AG04450 (cell line): Measurements from ENCODE around the gene NDUFS6. TPM values are rescaled to one million over a fixed set of nuclear protein-coding genes. Genes with fewer than 3 reads are reported as not detected.

Experiments used
- CTCF ChIA-PET: fragments of 300-600, 350-600 bp; formaldehyde crosslinking; extraction: SDS; loops from one replicate; lab custom pipeline; 2022; ENCODE audit warnings: antibody characterized with exemption, inconsistent platforms; lab: Charles Lee
- POLR2A ChIA-PET: fragments of 350-600 bp; formaldehyde crosslinking; extraction: SDS; loops from one replicate; lab custom pipeline; 2021; ENCODE audit warnings: antibody characterized with exemption, inconsistent platforms; lab: Yijun Ruan, JAX
- DNase-seq: peaks from one replicate; pipeline ENCODE4 v3.0.0-alpha.2; 2011; ENCODE audit warnings: low read depth, low spot score
- H3K27ac ChIP-seq: one replicate; pipeline ENCODE4 v1.5.1; 2012; ENCODE audit warnings: low read depth, low read length, control low read depth
- H3K27me3 ChIP-seq: one replicate; pipeline ENCODE4 v1.6.0; 2012; ENCODE audit warnings: low read length; ENCODE audit not compliant: control insufficient read depth, insufficient read depth
- H3K4me3 ChIP-seq: 2 replicates; pipeline ENCODE4 v1.5.1; 2011; ENCODE audit warnings: mild to moderate bottlenecking, low read depth, low read length, control low read depth
- H3K9me3 ChIP-seq: 2 replicates; pipeline ENCODE4 v1.5.1; 2012; ENCODE audit warnings: low read length; ENCODE audit not compliant: control insufficient read depth, insufficient read depth
- polyA plus RNA-seq: library from polyadenylated mRNA; depleted of rRNA; stranded (reverse); fragments of >200 nt; gene quantifications from 2 replicates; pipeline ENCODE4 v1.2.3, GENCODE V29; 2011
- TF ChIP-seq, protein P1 (sequence below): IDR thresholded peaks from 2 replicates; pipeline ENCODE4 v1.5.1; 2011; ENCODE audit warnings: low read depth, low read length, control low read depth, inconsistent platforms

NDUFS6 gene
- polyA plus RNA-seq, 1 experiment = 51.8 TPM

DNA sequence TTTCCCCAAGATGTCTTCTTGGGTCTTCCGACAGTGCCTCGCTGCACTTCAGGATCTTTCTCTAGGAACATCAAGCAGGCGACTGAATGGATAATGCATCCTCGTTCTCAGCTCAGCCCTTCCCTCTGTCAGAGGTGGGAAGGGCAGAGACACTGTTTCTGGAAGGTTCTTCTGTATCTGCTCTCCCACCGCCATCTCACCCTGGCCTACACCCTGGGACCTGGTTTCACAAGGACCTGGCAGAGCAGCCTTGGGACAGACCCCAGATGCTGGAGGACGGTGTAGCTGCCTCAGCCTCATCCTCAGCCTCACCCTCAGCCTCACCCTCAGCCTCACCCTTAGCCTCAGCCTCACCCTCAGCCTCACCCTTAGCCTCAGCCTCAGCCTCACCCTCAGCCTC, 20.1 kb upstream of the NDUFS6 start:
- Histone ChIP-seq H3K27ac (no peak overlapping the region), H3K27me3 (peaks cover 3% of the 10 kb centered on the region), H3K4me3 (no peak overlapping the region), H3K9me3 (no peaks in the 10 kb centered on the region; the same call in 1 of the 2 replicates)
- TF ChIP-seq, protein P1, sequence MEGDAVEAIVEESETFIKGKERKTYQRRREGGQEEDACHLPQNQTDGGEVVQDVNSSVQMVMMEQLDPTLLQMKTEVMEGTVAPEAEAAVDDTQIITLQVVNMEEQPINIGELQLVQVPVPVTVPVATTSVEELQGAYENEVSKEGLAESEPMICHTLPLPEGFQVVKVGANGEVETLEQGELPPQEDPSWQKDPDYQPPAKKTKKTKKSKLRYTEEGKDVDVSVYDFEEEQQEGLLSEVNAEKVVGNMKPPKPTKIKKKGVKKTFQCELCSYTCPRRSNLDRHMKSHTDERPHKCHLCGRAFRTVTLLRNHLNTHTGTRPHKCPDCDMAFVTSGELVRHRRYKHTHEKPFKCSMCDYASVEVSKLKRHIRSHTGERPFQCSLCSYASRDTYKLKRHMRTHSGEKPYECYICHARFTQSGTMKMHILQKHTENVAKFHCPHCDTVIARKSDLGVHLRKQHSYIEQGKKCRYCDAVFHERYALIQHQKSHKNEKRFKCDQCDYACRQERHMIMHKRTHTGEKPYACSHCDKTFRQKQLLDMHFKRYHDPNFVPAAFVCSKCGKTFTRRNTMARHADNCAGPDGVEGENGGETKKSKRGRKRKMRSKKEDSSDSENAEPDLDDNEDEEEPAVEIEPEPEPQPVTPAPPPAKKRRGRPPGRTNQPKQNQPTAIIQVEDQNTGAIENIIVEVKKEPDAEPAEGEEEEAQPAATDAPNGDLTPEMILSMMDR = no peak
- DNase-seq = no peak
- CTCF ChIA-PET = no interaction called here
- POLR2A ChIA-PET = no interaction called here

DNA sequence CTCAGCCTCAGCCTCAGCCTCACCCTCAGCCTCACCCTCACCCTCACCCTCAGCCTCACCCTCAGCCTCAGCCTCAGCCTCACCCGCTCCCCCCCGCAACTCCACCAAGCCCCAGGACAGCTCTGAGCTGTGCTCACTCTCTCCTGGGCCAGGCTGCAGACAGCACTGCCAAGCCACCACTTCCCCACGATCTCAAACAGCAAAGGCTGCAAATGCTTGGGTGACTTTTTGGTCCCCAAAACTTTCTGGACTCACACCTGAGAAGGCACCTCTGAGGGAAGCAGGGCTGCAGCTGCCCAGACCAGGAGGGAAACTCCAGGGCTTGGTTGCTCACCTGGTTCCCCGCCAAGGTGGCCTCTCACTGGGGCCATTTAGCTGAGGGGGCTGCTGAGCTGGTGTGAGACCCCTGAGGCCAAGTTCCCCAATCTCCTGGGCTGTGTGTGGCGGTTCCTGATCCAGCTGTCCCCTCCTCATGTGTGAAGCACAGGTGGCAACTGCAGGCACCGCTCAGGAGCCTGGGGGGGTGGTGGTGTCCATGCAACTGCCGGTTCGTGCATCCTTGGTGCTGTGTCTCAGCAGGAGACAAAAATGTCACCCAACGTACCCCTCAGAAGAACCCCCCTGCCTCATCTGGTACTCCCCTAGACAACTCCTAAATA, 19.4 kb upstream of the NDUFS6 start:
- H3K4me3 ChIP-seq = no peak overlapping the region
- DNase-seq = no peak
- ChIA-PET POLR2A (no interaction called here), CTCF (no interaction called here)
- peaks cover 3% of the 10 kb centered on the region for H3K27me3 ChIP-seq
- TF ChIP-seq, protein P1 = no peak
- no peaks in the 10 kb centered on the region; the same call in 1 of the 2 replicates for H3K9me3 ChIP-seq
- no peak overlapping the region for H3K27ac ChIP-seq

DNA sequence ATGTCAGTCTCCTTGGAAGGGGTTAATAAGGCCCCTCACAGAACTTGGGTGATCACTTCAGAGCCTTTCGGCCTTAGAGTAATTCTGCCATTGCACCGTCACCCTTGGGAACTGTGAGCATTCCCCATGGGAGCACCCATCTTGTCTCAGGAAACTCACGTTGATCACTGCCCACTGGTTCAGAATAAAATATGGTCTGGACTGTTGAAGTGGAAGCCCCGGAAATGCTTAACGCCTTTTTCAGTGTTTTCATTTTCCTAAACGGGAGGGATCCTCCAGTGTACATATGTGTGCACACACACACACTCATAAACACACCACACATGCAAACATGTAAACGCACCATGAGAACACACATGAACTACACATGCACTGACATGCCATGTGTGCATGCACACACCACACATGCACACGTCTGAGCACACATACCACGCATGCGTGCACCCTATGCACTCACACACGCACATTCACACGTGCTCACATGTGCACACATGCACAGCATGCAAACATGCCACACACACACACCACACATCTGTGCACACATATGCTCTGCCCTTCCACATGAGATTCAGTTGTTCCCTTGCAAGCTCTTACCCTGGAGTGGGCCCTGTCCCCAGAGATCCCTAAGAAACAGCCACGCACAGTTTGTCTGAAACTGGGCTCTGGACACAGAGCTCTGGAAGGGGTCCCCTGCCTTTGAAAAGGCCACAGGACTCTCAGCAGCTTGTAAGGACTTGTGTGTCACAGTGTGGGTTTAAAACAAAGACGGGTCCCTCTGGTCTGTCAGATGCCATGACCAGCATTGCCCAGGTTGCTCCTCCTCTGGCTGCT, 18.6 kb upstream of the NDUFS6 start:
- DNase-seq = no peak
- Histone ChIP-seq H3K9me3 (no peaks in the 10 kb centered on the region; the same call in 1 of the 2 replicates), H3K27ac (no peak overlapping the region), H3K27me3 (no peaks in the 10 kb centered on the region), H3K4me3 (no peak overlapping the region)
- POLR2A ChIA-PET = no interaction called here
- CTCF ChIA-PET = no interaction called here
- TF ChIP-seq, protein P1 = no peak

DNA sequence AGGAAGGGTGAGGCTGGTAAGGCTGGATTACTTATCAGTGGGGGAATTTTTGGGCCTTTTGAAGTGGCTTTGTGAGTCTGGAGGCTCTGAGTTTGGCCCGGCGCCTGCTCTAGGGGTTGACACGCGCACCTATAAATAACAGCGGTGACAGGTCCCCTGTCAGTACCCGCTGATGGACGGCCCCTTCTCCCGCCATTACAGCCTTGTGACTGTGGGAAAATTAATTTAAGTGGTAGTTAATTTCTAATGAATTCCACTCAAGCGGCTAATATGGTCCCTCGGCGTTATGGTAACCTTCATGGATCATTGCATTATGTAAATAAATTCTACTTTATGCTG, 18.0 kb upstream of the NDUFS6 start:
- CTCF ChIA-PET = no interaction called here
- TF ChIP-seq, protein P1 = no peak
- DNase-seq = no peak
- no peaks in the 10 kb centered on the region; the same call in 1 of the 2 replicates for H3K9me3 ChIP-seq
- no peak overlapping the region for H3K27ac ChIP-seq
- POLR2A ChIA-PET = interaction anchor here (0.7 kb wide), 1 partner anchor 772 kb away, joined by 4 read pairs; no protein-coding TSS in a partner anchor
- H3K27me3 ChIP-seq = no peaks in the 10 kb centered on the region
- H3K4me3 ChIP-seq = no peak overlapping the region
